Measurements from ENCODE around the gene RPL36.

GRCh38 chr19:5719961-5720790 lies 30.1 kb downstream of the RPL36 start, which contains the start of the genes CATSPERD and LONP1:
- no peak for TF ChIP-seq EZH2 (IDR thresholded peaks at IDR 0.05; ENCODE audit: borderline replicate concordance, low read depth, low read length)
- TF ChIP-seq E2F3 (CRISPR knock-in tag; IDR thresholded peaks at IDR 0.05): no peak; the same call in 1 of the 2 replicates
- TF ChIP-seq ZBTB9 (CRISPR knock-in tag; IDR thresholded peaks at IDR 0.05): peak; percentile 27; the same call in 1 of the 2 replicates
- no peak for TF ChIP-seq ZNF311 (CRISPR knock-in tag; IDR thresholded peaks at IDR 0.05)

Data from K562 (cell line).